Neural progenitor cell (in vitro differentiated cells): ENCODE results near the gene HHATL. TPM values are rescaled to one million over a fixed set of nuclear protein-coding genes. Genes with fewer than 3 reads are reported as not detected.

ENCODE experiments used
- DNase-seq: peaks from one replicate; pipeline ENCODE4 v3.0.0-alpha.2; 2016; ENCODE audit warnings: low spot score
- H2AFZ ChIP-seq: fragments of 200-600 bp; sonication (generic); replicated peaks from 2 replicates; pipeline ENCODE4 v1.6.1; 2016; ENCODE audit warnings: antibody characterized with exemption
- H3F3A ChIP-seq: fragments of 200-600 bp; sonication (generic); 2 replicates; pipeline ENCODE4 v1.6.1; 2016; ENCODE audit warnings: antibody characterized with exemption, low read depth
- H3K27ac ChIP-seq: fragments of 200-600 bp; sonication (generic); 2 replicates; pipeline ENCODE4 v1.5.1; 2016; ENCODE audit warnings: mild to moderate bottlenecking
- H3K27me3 ChIP-seq: fragments of 200-600 bp; sonication (generic); 2 replicates; pipeline ENCODE4 v1.6.1; 2016; ENCODE audit warnings: mild to moderate bottlenecking, moderate library complexity
- H3K36me3 ChIP-seq: fragments of 200-600 bp; sonication (generic); 2 replicates; pipeline ENCODE4 v1.5.1; 2016
- H3K4me1 ChIP-seq: fragments of 200-600 bp; sonication (generic); 2 replicates; pipeline ENCODE4 v1.6.1; 2016; ENCODE audit warnings: mixed run types
- H3K4me2 ChIP-seq: fragments of 200-600 bp; sonication (generic); 2 replicates; pipeline ENCODE4 v1.6.1; 2016
- H3K4me3 ChIP-seq: fragments of 200-600 bp; sonication (generic); 2 replicates; pipeline ENCODE4 v1.5.1; 2016
- H3K79me2 ChIP-seq: fragments of 200-600 bp; sonication (generic); 2 replicates; pipeline ENCODE4 v1.6.1; 2016; ENCODE audit warnings: low read depth
- H3K9ac ChIP-seq: fragments of 200-600 bp; sonication (generic); 2 replicates; pipeline ENCODE4 v1.6.1; 2016
- H3K9me3 ChIP-seq: fragments of 200-600 bp; sonication (generic); 2 replicates; pipeline ENCODE4 v1.5.1; 2016; ENCODE audit warnings: low read depth
- H4K20me1 ChIP-seq: fragments of 200-600 bp; sonication (generic); 2 replicates; pipeline ENCODE4 v1.6.1; 2016; ENCODE audit warnings: low read depth
- H3K27ac Mint-ChIP-seq: 3 replicates; pipeline ENCODE4 v1.8.0; 2021; ENCODE audit warnings: mixed read lengths
- H3K27me3 Mint-ChIP-seq: 2 replicates; pipeline ENCODE4 v1.8.0; 2022; ENCODE audit warnings: low read depth, mild to moderate bottlenecking, inconsistent platforms, moderate library complexity, mixed read lengths; ENCODE audit not compliant: insufficient read depth
- H3K36me3 Mint-ChIP-seq: 3 replicates; pipeline ENCODE4 v1.8.0; 2021; ENCODE audit warnings: mixed read lengths
- H3K4me1 Mint-ChIP-seq: 3 replicates; pipeline ENCODE4 v1.8.0; 2021; ENCODE audit warnings: mixed read lengths
- H3K4me3 Mint-ChIP-seq: 3 replicates; pipeline ENCODE4 v1.8.0; 2021; ENCODE audit warnings: mild to moderate bottlenecking, moderate library complexity, mixed read lengths
- H3K9me3 Mint-ChIP-seq: 3 replicates; pipeline ENCODE4 v1.8.0; 2020; ENCODE audit warnings: mixed read lengths
- CTCF ChIP-seq: fragments of 200-600 bp; sonication (generic); IDR thresholded peaks from 2 replicates; pipeline ENCODE4 v1.5.1; 2017; ENCODE audit warnings: antibody characterized with exemption, mild to moderate bottlenecking
- EZH2 ChIP-seq: fragments of 200-600 bp; sonication (generic); IDR thresholded peaks from 2 replicates; pipeline ENCODE4 v1.6.1; 2017; ENCODE audit warnings: antibody characterized with exemption, mild to moderate bottlenecking, moderate library complexity
- EZH2phosphoT487 ChIP-seq: fragments of 200-600 bp; sonication (generic); IDR thresholded peaks from 2 replicates; pipeline ENCODE4 v1.6.1; 2017; ENCODE audit warnings: antibody characterized with exemption
- total RNA-seq: library from RNA; depleted of rRNA; stranded (reverse); fragments of >200 nt; gene quantifications from 2 replicates; pipeline ENCODE4 v1.2.3, GENCODE V29; 2015; ENCODE audit warnings: low replicate concordance

The HHATL gene
- total RNA-seq, 1 donor from 2014 or later, result not detected

- no peak for DNase-seq
- no peak overlapping the region for H3K9ac ChIP-seq
- H3K4me1 ChIP-seq, result no peaks in the 10 kb centered on the region
- TF ChIP-seq EZH2 (no peak), EZH2phosphoT487 (no peak), CTCF (no peak)
- no peaks in the 10 kb centered on the region for H3K79me2 ChIP-seq
- H2AFZ ChIP-seq, result no peak overlapping the region
- H3K4me2 ChIP-seq, result no peak overlapping the region
- no peak overlapping the region for H3K27ac ChIP-seq
- H4K20me1 ChIP-seq, result no peaks in the 10 kb centered on the region
- H3F3A ChIP-seq, result no peaks in the 10 kb centered on the region
- no peaks in the 10 kb centered on the region for H3K36me3 ChIP-seq
- Mint-ChIP-seq H3K36me3 (no peaks in the 10 kb centered on the region), H3K4me1 (no peaks in the 10 kb centered on the region), H3K9me3 (no peaks in the 10 kb centered on the region), H3K4me3 (no peak overlapping the region), H3K27me3 (peaks cover 2% of the 10 kb centered on the region), H3K27ac (no peak overlapping the region)
- no peak overlapping the region for H3K4me3 ChIP-seq
- no peaks in the 10 kb centered on the region for H3K9me3 ChIP-seq
- no peaks in the 10 kb centered on the region for H3K27me3 ChIP-seq
Measured at GRCh38 chr3:42713747-42714146, 11.1 kb upstream of the HHATL start.

- Histone ChIP-seq H4K20me1 (no peaks in the 10 kb centered on the region), H3K9ac (no peak overlapping the region), H3K4me3 (no peak overlapping the region), H3K27me3 (no peaks in the 10 kb centered on the region), H3K9me3 (no peaks in the 10 kb centered on the region), H3K79me2 (no peaks in the 10 kb centered on the region), H3K4me1 (no peaks in the 10 kb centered on the region), H3K4me2 (no peak overlapping the region), H3K36me3 (no peaks in the 10 kb centered on the region), H2AFZ (no peak overlapping the region), H3K27ac (no peak overlapping the region), H3F3A (no peaks in the 10 kb centered on the region)
- Mint-ChIP-seq H3K27ac (no peak overlapping the region), H3K36me3 (no peaks in the 10 kb centered on the region), H3K9me3 (no peaks in the 10 kb centered on the region), H3K4me1 (no peaks in the 10 kb centered on the region), H3K4me3 (no peak overlapping the region), H3K27me3 (peaks cover 5% of the 10 kb centered on the region)
- TF ChIP-seq CTCF, result no peak
- no peak for TF ChIP-seq EZH2phosphoT487
- no peak for TF ChIP-seq EZH2
- DNase-seq, result no peak
Measured at GRCh38 chr3:42712688-42713372, 10.2 kb upstream of the HHATL start.

- Histone ChIP-seq H3K36me3 (no peaks in the 10 kb centered on the region), H3K4me3 (no peak overlapping the region), H3K9ac (no peak overlapping the region), H3K9me3 (no peaks in the 10 kb centered on the region), H3K4me2 (no peak overlapping the region), H2AFZ (no peak overlapping the region), H3K27ac (no peak overlapping the region), H3K4me1 (no peaks in the 10 kb centered on the region), H3K27me3 (no peaks in the 10 kb centered on the region), H3K79me2 (no peaks in the 10 kb centered on the region), H3F3A (no peaks in the 10 kb centered on the region), H4K20me1 (no peaks in the 10 kb centered on the region)
- no peak overlapping the region for H3K27ac Mint-ChIP-seq
- H3K9me3 Mint-ChIP-seq, result no peaks in the 10 kb centered on the region
- no peaks in the 10 kb centered on the region for H3K4me1 Mint-ChIP-seq
- TF ChIP-seq CTCF (no peak), EZH2 (no peak), EZH2phosphoT487 (no peak)
- H3K36me3 Mint-ChIP-seq, result no peaks in the 10 kb centered on the region
- H3K4me3 Mint-ChIP-seq, result no peak overlapping the region
- peaks cover 5% of the 10 kb centered on the region for H3K27me3 Mint-ChIP-seq
- DNase-seq, result no peak
Measured at GRCh38 chr3:42712344-42712648, 9.7 kb upstream of the HHATL start.
